ENCODE measurements around the gene C2CD2. TPM values are rescaled to one million over a fixed set of nuclear protein-coding genes. Genes with fewer than 3 reads are reported as not detected.

The C2CD2 gene
- total and polyA plus RNA-seq, 2 of the 8 experiments (the other 6 are each of a cell fraction or from before 2014, with no cell fraction given): 10.4 to 13.0 TPM

DNA sequence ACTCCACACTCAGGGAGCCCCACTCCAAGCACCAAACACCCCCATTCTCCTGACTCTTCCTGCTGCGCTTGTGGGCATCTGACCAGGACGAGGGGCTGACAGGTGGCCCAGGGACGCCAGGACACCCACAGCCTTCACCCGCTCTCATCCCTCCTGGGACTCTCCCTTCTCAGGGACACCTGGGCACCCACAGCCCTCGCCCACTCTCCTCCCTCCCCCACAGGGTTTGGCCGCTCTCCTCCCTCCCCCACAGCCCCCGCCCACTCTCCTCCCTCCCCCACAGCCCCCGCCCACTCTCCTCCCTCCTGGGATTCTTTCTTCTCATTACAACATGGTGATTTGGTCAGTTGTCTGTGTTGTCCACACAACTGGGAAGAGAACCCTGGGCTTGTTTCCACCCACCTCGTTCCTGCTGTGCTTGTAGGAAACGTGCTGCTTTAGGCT lies 118.1 kb downstream of the C2CD2 start (continued):
- TF ChIP-seq, protein P1, sequence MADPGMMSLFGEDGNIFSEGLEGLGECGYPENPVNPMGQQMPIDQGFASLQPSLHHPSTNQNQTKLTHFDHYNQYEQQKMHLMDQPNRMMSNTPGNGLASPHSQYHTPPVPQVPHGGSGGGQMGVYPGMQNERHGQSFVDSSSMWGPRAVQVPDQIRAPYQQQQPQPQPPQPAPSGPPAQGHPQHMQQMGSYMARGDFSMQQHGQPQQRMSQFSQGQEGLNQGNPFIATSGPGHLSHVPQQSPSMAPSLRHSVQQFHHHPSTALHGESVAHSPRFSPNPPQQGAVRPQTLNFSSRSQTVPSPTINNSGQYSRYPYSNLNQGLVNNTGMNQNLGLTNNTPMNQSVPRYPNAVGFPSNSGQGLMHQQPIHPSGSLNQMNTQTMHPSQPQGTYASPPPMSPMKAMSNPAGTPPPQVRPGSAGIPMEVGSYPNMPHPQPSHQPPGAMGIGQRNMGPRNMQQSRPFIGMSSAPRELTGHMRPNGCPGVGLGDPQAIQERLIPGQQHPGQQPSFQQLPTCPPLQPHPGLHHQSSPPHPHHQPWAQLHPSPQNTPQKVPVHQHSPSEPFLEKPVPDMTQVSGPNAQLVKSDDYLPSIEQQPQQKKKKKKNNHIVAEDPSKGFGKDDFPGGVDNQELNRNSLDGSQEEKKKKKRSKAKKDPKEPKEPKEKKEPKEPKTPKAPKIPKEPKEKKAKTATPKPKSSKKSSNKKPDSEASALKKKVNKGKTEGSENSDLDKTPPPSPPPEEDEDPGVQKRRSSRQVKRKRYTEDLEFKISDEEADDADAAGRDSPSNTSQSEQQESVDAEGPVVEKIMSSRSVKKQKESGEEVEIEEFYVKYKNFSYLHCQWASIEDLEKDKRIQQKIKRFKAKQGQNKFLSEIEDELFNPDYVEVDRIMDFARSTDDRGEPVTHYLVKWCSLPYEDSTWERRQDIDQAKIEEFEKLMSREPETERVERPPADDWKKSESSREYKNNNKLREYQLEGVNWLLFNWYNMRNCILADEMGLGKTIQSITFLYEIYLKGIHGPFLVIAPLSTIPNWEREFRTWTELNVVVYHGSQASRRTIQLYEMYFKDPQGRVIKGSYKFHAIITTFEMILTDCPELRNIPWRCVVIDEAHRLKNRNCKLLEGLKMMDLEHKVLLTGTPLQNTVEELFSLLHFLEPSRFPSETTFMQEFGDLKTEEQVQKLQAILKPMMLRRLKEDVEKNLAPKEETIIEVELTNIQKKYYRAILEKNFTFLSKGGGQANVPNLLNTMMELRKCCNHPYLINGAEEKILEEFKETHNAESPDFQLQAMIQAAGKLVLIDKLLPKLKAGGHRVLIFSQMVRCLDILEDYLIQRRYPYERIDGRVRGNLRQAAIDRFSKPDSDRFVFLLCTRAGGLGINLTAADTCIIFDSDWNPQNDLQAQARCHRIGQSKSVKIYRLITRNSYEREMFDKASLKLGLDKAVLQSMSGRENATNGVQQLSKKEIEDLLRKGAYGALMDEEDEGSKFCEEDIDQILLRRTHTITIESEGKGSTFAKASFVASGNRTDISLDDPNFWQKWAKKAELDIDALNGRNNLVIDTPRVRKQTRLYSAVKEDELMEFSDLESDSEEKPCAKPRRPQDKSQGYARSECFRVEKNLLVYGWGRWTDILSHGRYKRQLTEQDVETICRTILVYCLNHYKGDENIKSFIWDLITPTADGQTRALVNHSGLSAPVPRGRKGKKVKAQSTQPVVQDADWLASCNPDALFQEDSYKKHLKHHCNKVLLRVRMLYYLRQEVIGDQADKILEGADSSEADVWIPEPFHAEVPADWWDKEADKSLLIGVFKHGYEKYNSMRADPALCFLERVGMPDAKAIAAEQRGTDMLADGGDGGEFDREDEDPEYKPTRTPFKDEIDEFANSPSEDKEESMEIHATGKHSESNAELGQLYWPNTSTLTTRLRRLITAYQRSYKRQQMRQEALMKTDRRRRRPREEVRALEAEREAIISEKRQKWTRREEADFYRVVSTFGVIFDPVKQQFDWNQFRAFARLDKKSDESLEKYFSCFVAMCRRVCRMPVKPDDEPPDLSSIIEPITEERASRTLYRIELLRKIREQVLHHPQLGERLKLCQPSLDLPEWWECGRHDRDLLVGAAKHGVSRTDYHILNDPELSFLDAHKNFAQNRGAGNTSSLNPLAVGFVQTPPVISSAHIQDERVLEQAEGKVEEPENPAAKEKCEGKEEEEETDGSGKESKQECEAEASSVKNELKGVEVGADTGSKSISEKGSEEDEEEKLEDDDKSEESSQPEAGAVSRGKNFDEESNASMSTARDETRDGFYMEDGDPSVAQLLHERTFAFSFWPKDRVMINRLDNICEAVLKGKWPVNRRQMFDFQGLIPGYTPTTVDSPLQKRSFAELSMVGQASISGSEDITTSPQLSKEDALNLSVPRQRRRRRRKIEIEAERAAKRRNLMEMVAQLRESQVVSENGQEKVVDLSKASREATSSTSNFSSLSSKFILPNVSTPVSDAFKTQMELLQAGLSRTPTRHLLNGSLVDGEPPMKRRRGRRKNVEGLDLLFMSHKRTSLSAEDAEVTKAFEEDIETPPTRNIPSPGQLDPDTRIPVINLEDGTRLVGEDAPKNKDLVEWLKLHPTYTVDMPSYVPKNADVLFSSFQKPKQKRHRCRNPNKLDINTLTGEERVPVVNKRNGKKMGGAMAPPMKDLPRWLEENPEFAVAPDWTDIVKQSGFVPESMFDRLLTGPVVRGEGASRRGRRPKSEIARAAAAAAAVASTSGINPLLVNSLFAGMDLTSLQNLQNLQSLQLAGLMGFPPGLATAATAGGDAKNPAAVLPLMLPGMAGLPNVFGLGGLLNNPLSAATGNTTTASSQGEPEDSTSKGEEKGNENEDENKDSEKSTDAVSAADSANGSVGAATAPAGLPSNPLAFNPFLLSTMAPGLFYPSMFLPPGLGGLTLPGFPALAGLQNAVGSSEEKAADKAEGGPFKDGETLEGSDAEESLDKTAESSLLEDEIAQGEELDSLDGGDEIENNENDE (IDR thresholded peaks at IDR 0.05; ENCODE audit: insufficient replicate concordance, low read length): no peak
- TF ChIP-seq TBP (IDR thresholded peaks at IDR 0.05; ENCODE audit: low read depth, low read length) (no peak), TEAD4 (IDR thresholded peaks at IDR 0.05; ENCODE audit: low read depth, low read length) (no peak), CHD1 (IDR thresholded peaks at IDR 0.05; ENCODE audit: low read depth, low read length) (no peak)
- TF ChIP-seq, protein P2, sequence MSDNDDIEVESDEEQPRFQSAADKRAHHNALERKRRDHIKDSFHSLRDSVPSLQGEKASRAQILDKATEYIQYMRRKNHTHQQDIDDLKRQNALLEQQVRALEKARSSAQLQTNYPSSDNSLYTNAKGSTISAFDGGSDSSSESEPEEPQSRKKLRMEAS (IDR thresholded peaks at IDR 0.05): no peak
